HEK293T (cell line): ENCODE measurements around the gene GHRL.

Experiments
- ELF4 ChIP-seq: fragments of 450-650 bp; IDR thresholded peaks from 2 replicates; pipeline ENCODE4 v1.6.1; 2017; ENCODE audit warnings: antibody characterized with exemption
- NFRKB ChIP-seq: fragments of 450-650 bp; IDR thresholded peaks from 2 replicates; pipeline ENCODE4 v1.6.1; 2016; ENCODE audit warnings: mild to moderate bottlenecking, moderate library complexity
- TF ChIP-seq, protein P1 (sequence below): fragments of 450-650 bp; IDR thresholded peaks from 2 replicates; pipeline ENCODE4 v1.6.1; 2016

DNA sequence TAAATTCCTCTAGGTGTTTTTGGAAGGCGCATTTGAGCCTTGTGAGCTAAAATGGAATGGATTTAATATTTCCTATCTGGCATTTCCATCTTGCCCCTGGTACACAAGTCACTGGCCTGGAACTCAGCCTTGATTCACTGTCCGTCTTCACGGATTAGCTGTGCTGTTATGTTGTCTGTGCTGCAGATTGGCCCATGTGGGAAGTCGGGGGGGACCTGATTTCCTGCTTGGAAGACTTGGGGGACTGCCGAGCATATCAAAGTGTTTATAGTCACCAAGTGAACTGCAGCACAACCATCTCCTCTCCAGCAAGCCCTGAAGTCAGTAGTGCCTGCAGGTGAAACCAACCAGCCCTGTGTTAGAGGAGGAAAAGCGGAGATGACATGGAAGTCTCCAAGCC lies 12.2 kb downstream of the GHRL start:
- TF ChIP-seq ELF4, result no peak
- TF ChIP-seq, protein P1, sequence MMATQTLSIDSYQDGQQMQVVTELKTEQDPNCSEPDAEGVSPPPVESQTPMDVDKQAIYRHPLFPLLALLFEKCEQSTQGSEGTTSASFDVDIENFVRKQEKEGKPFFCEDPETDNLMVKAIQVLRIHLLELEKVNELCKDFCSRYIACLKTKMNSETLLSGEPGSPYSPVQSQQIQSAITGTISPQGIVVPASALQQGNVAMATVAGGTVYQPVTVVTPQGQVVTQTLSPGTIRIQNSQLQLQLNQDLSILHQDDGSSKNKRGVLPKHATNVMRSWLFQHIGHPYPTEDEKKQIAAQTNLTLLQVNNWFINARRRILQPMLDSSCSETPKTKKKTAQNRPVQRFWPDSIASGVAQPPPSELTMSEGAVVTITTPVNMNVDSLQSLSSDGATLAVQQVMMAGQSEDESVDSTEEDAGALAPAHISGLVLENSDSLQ, result no peak
- no peak for TF ChIP-seq NFRKB
